K562 (cell line): Measurements from ENCODE around the gene ATP4B. TPM values are rescaled to one million over a fixed set of nuclear protein-coding genes. Genes with fewer than 3 reads are reported as not detected.

ENCODE experiments used
- ATAC-seq: fragments of 200-7000 bp; cut with Tn5 transposase; 3 replicates; pipeline ENCODE4 v1.9.1; 2020; ENCODE audit warnings: moderate library complexity
- BruUV-seq: library from RNA; stranded (reverse); fragments of 400-500 nt; replicated peaks from 2 replicates; lab custom pipeline; 2021; lab: Mats Ljungman, UMichigan
- CTCF ChIA-PET: fragments of 300-600 bp; formaldehyde crosslinking; extraction: SDS; loops from one replicate; lab custom pipeline; 2021; ENCODE audit warnings: low intra/inter-chr PET ratio; lab: Yijun Ruan, JAX
- POLR2A ChIA-PET: fragments of 300-600, 350-650 bp; sonication (Branson Sonifier 250); formaldehyde crosslinking; extraction: SDS; loops from one replicate; lab custom pipeline; 2021; ENCODE audit warnings: antibody characterized with exemption, inconsistent platforms; lab: Yijun Ruan, JAX
- DNase-seq, 4 experiments: peaks; one replicate each; pipeline versions ENCODE4 v3.0.0 to v3.0.0-alpha.2; 2011 to 2018; ENCODE audit warnings: low spot score in 3 of 4, mixed read lengths in 3 of 4; ENCODE audit errors: extremely low read depth in 1 of 4
- FAIRE-seq: peaks from 2 replicates; lab custom pipeline; 2011; peaks lifted over from hg19 to GRCh38; lab: Jason Lieb, UNC
- H2AFZ ChIP-seq: 2 replicates; pipeline ENCODE4 v1.6.0; 2011; ENCODE audit warnings: low read depth, low read length, control low read depth, inconsistent platforms
- H3K27ac ChIP-seq: fragments of 200-600 bp; 3 replicates; pipeline ENCODE4 v1.8.0; 2011; ENCODE audit warnings: low read depth, mild to moderate bottlenecking, control low read depth, inconsistent platforms, low read length, moderate library complexity, mixed read lengths; ENCODE audit errors: extremely low read depth
- H3K27me3 ChIP-seq, 2 experiments: fragments of 300-600 bp in 1 of 2; 2 replicates in 1 of 2; 3 replicates in 1 of 2; pipeline versions ENCODE4 v1.6.0 to v1.8.0; 2011; ENCODE audit warnings: inconsistent platforms in 2 of 2, low read length in 2 of 2, mild to moderate bottlenecking in 1 of 2, mixed read lengths in 1 of 2, moderate library complexity in 1 of 2; ENCODE audit not compliant: control insufficient read depth in 2 of 2, insufficient read depth in 2 of 2
- H3K36me3 ChIP-seq: fragments of 300-600 bp; 3 replicates; pipeline ENCODE4 v1.8.0; 2011; ENCODE audit warnings: mild to moderate bottlenecking, low read length, inconsistent platforms; ENCODE audit not compliant: control insufficient read depth, insufficient read depth
- H3K4me1 ChIP-seq, 2 experiments: fragments of 200-600 bp in 1 of 2; replicated peaks in 1 of 2; 2 replicates in 1 of 2; 3 replicates in 1 of 2; pipeline versions ENCODE4 v1.5.1 to v1.8.0; 2011; ENCODE audit warnings: inconsistent platforms in 2 of 2, low read length in 2 of 2, mild to moderate bottlenecking in 1 of 2, mixed read lengths in 1 of 2, moderate library complexity in 1 of 2; ENCODE audit not compliant: control insufficient read depth in 2 of 2, insufficient read depth in 2 of 2
- H3K4me2 ChIP-seq: 2 replicates; pipeline ENCODE4 v1.6.1; 2011; ENCODE audit warnings: low read length, control low read depth, inconsistent platforms, mixed read lengths; ENCODE audit not compliant: insufficient read depth
- H3K4me3 ChIP-seq: fragments of 200-600 bp; sonication (generic), shearing (Covaris generic); 2 replicates; pipeline ENCODE4 v1.5.1; 2016; ENCODE audit warnings: control low read depth, inconsistent platforms
- H3K79me2 ChIP-seq: fragments of 200-600 bp; 3 replicates; pipeline ENCODE4 v1.8.0; 2011; ENCODE audit warnings: low read length, inconsistent platforms; ENCODE audit not compliant: control insufficient read depth, insufficient read depth
- H3K9ac ChIP-seq, 2 experiments: 2 replicates each; pipeline versions ENCODE4 v1.6.0 to v1.6.1; 2011; ENCODE audit warnings: low read depth in 2 of 2, low read length in 2 of 2, control low read depth in 1 of 2, inconsistent platforms in 1 of 2, mild to moderate bottlenecking in 1 of 2, mixed read lengths in 1 of 2; ENCODE audit not compliant: insufficient read depth in 1 of 2
- H3K9me1 ChIP-seq: one replicate; pipeline ENCODE4 v1.6.0; 2011; ENCODE audit warnings: inconsistent platforms, mild to moderate bottlenecking, low read length, moderate library complexity; ENCODE audit not compliant: control insufficient read depth, insufficient read depth
- H3K9me3 ChIP-seq: replicated peaks from 2 replicates; pipeline ENCODE4 v1.5.1; 2011; ENCODE audit warnings: low read depth, low read length, inconsistent platforms; ENCODE audit not compliant: control insufficient read depth, insufficient read depth
- H4K20me1 ChIP-seq: replicated peaks from 2 replicates; pipeline ENCODE4 v1.6.1; 2011; ENCODE audit warnings: low read length, inconsistent platforms, mixed read lengths; ENCODE audit not compliant: control insufficient read depth, insufficient read depth
- FIP1L1 ChIP-seq: fragments of 200-400 bp; formaldehyde crosslinking; IDR thresholded peaks from 2 replicates; pipeline ENCODE4 v1.6.1; 2018; ENCODE audit warnings: mild to moderate bottlenecking, low read depth, low read length; ENCODE audit not compliant: poor library complexity, severe bottlenecking
- FOXA1 ChIP-seq: fragments of 450-650 bp; IDR thresholded peaks from 2 replicates; pipeline ENCODE4 v1.6.1; 2016; ENCODE audit warnings: mild to moderate bottlenecking, borderline replicate concordance
- HNRNPL ChIP-seq: fragments of 200-400 bp; formaldehyde crosslinking; IDR thresholded peaks from 2 replicates; pipeline ENCODE4 v1.6.1; 2017; ENCODE audit warnings: low read depth, mild to moderate bottlenecking, low read length
- KDM2B ChIP-seq: fragments of 250-450 bp; sonication (Bioruptor Pico); IDR thresholded peaks from 2 replicates; pipeline ENCODE4 v1.8.0; 2021; ENCODE audit warnings: mild to moderate bottlenecking, moderate library complexity
- NCOA4 ChIP-seq: fragments of 450-650 bp; IDR thresholded peaks from 2 replicates; pipeline ENCODE4 v1.6.1; 2018; ENCODE audit warnings: mild to moderate bottlenecking; ENCODE audit not compliant: partially characterized antibody
- NONO ChIP-seq, 2 experiments: fragments of 200-400 bp in 1 of 2; fragments of 450-650 bp in 1 of 2; formaldehyde crosslinking in 1 of 2; IDR thresholded peaks; 2 replicates each; pipeline ENCODE4 v1.6.1; 2017; ENCODE audit warnings: low read depth in 2 of 2, mild to moderate bottlenecking in 2 of 2, moderate library complexity in 2 of 2, low read length in 1 of 2
- NUFIP1 ChIP-seq: fragments of 450-650 bp; IDR thresholded peaks from 2 replicates; pipeline ENCODE4 v1.6.1; 2018; ENCODE audit not compliant: partially characterized antibody
- PML ChIP-seq: IDR thresholded peaks from 2 replicates; pipeline ENCODE4 v1.6.1; 2012; ENCODE audit warnings: low read length, inconsistent platforms
- RBM25 ChIP-seq: fragments of 200-400 bp; formaldehyde crosslinking; IDR thresholded peaks from 2 replicates; pipeline ENCODE4 v1.6.1; 2018; ENCODE audit warnings: low read length, low read depth, moderate library complexity; ENCODE audit not compliant: severe bottlenecking
- RCOR1 ChIP-seq, 2 experiments: IDR thresholded peaks; 2 replicates each; pipeline ENCODE4 v1.6.1; 2012; ENCODE audit warnings: low read depth in 2 of 2, low read length in 2 of 2, borderline replicate concordance in 1 of 2, improper control_type of control experiment in 1 of 2
- TAF7 ChIP-seq: fragments of 450-650 bp; IDR thresholded peaks from 2 replicates; pipeline ENCODE4 v1.6.1; 2016; ENCODE audit warnings: missing genetic modification characterization, missing compliant biosample characterization
- ZNF3 ChIP-seq: fragments of 250-450 bp; sonication (Bioruptor Pico); IDR thresholded peaks from 2 replicates; pipeline ENCODE4 v1.5.0; 2021; ENCODE audit warnings: mild to moderate bottlenecking, moderate library complexity
- WGBS: fragments of 100-300 bp; shearing (Covaris generic); methylation state at CpG from one replicate; pipeline ENCODE4 v1.1.6; 2016; ENCODE audit warnings: low coverage, mixed read lengths; ENCODE audit not compliant: insufficient coverage; ENCODE audit errors: missing lambda C conversion rate; 5-methylcytosine and 5-hydroxymethylcytosine counted together
- in situ Hi-C: fragments of 300-500 bp; cut with MboI; formaldehyde crosslinking; loops from 4 replicates; pipeline ENCODE4 v1.15.0; 2018; ENCODE audit warnings: inconsistent platforms, mixed read lengths
- intact Hi-C: fragments of 100-400 bp; cut with micrococcal nuclease; formaldehyde crosslinking; loops from 2 replicates; pipeline ENCODE4 v1.14.2; 2022
- polyA plus RNA-seq, 8 experiments: library from polyadenylated mRNA; depleted of rRNA in 4 of 8; stranded (reverse) in 5 of 8; unstranded in 3 of 8; fragments of >200 nt; fragmentation: Nextera tagmentation in 2 of 8; fragmentation: Illumina TruSeq in 1 of 8; extraction: Ambion mirVana in 2 of 8; extraction: Trizol in 1 of 8; gene quantifications; 2 replicates each; pipeline versions ENCODE4 v1.2.1 to v1.2.3, GENCODE V29; 2011 to 2014; ENCODE audit warnings: inconsistent platforms in 1 of 8, missing spikeins in 1 of 8
- total RNA-seq, 7 experiments: library from RNA; depleted of rRNA in 6 of 7; stranded (reverse); fragments of >200 nt in 6 of 7; fragmentation: Illumina TruSeq in 2 of 7; extraction: Trizol in 2 of 7; gene quantifications; 2 replicates each; pipeline versions ENCODE4 v1.2.1 to v1.2.3, GENCODE V29; 2011 to 2021; ENCODE audit warnings: low replicate concordance in 1 of 7
- TF ChIP-seq, protein P1 (sequence below): sonication (generic); formaldehyde crosslinking; IDR thresholded peaks from 2 replicates; pipeline ENCODE4 v1.8.0; 2022; ENCODE audit warnings: missing genetic modification reagents, mild to moderate bottlenecking, moderate library complexity, borderline replicate concordance
- TF ChIP-seq, protein P2 (sequence below): fragments of 200-400 bp; formaldehyde crosslinking; IDR thresholded peaks from 2 replicates; pipeline ENCODE4 v1.6.1; 2017; ENCODE audit warnings: mild to moderate bottlenecking, low read depth, low read length, moderate library complexity
- TF ChIP-seq, protein P3 (sequence below), 2 experiments: fragments of 250-450 bp in 1 of 2; fragments of 450-650 bp in 1 of 2; sonication (Bioruptor Pico) in 1 of 2; IDR thresholded peaks; 2 replicates each; pipeline versions ENCODE4 v1.6.1 to v1.8.0; 2016 to 2021; ENCODE audit warnings: mild to moderate bottlenecking in 2 of 2, moderate library complexity in 2 of 2, missing compliant biosample characterization in 1 of 2, missing genetic modification characterization in 1 of 2

The ATP4B gene
- total and polyA plus RNA-seq, 9 of the 15 experiments (the other 6 are each of a cell fraction or from before 2014, with no cell fraction given): not detected

DNA sequence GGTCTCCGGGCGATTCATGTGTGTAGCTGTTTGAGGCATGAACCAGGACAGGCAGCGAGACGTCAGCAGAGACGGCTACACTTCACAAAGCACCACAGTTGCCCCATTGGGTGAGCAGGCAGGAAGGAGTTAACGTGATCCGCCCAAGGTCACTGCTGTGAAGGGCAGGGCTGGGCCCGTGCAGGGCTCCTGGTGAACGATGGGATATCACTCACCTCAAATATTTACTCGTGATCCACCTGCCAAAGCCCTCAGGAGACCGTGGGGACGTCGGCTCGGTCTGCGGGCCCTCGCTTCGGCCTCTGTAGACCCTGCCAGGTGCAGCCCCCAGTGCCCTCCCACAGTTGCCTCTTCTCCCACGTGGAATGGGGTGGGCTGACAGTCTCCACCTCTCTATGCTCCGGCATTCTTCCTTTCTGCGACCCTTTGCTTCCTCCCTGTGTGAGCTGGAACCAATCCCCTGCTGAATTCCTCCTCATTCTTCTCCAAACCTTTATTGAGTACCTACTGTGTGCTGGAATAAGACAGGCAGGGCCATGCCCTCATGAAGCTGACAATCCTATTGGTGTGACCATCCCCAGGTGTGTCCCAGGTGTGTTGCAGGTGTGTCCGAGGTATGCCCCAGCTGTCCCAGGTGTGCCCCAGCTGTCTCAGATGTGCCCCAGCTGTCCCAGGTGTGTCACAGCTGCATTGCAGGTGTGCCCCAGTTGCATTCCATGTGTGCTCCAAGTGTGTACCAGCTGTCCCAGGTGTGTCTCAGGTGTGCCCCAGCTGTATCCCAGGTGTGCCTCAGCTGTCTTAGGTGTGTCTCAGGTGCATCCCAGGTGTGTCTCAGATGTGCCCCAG lies 7.0 kb upstream of the ATP4B start (continued):
- TF ChIP-seq, protein P1, sequence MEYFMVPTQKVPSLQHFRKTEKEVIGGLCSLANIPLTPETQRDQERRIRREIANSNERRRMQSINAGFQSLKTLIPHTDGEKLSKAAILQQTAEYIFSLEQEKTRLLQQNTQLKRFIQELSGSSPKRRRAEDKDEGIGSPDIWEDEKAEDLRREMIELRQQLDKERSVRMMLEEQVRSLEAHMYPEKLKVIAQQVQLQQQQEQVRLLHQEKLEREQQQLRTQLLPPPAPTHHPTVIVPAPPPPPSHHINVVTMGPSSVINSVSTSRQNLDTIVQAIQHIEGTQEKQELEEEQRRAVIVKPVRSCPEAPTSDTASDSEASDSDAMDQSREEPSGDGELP (CRISPR knock-in tag): peak; percentile 56; the same call in 1 of the 2 replicates
- TF ChIP-seq, protein P2, sequence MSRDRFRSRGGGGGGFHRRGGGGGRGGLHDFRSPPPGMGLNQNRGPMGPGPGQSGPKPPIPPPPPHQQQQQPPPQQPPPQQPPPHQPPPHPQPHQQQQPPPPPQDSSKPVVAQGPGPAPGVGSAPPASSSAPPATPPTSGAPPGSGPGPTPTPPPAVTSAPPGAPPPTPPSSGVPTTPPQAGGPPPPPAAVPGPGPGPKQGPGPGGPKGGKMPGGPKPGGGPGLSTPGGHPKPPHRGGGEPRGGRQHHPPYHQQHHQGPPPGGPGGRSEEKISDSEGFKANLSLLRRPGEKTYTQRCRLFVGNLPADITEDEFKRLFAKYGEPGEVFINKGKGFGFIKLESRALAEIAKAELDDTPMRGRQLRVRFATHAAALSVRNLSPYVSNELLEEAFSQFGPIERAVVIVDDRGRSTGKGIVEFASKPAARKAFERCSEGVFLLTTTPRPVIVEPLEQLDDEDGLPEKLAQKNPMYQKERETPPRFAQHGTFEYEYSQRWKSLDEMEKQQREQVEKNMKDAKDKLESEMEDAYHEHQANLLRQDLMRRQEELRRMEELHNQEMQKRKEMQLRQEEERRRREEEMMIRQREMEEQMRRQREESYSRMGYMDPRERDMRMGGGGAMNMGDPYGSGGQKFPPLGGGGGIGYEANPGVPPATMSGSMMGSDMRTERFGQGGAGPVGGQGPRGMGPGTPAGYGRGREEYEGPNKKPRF: no peak

DNA sequence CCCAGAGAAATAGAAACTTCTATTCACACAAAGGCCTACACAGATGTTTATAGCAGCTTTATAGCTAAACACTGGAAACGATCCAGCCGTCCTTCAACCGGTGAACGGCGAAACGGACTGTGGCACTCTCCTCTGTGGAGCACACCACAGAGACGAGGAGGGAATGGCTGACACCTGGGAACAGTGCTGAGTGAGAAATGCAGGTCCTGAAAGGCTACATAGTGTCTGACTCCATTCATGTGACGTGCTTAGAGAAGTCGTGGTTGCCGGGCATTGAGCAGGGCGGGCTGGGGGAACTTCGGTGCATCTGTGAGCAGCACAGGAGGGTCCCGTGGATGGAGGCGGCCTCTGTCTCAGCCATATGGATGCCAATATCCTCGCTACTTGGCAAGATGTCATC lies 5.9 kb upstream of the ATP4B start:
- intact Hi-C loops: no loop called here
- in situ Hi-C loops: loop anchor here (10.0 kb wide), 1 partner anchor 61 kb away; no protein-coding TSS in a partner anchor
- Histone ChIP-seq H3K4me1 (no peaks in the 10 kb centered on the region; a peak in 1 of 5 replicates), H3K9ac (no peak overlapping the region), H3K9me1 (no peaks in the 10 kb centered on the region), H3K36me3 (no peaks in the 10 kb centered on the region), H3K27me3 (peaks cover 14 to 41% of the 10 kb centered on the region in 2 experiments; a peak in 3 of 5 replicates), H3K27ac (no peak overlapping the region), H3K79me2 (no peaks in the 10 kb centered on the region), H3K4me2 (no peak overlapping the region), H3K4me3 (no peak overlapping the region), H2AFZ (no peak overlapping the region), H4K20me1 (no peaks in the 10 kb centered on the region), H3K9me3 (no peaks in the 10 kb centered on the region)
- POLR2A ChIA-PET: interaction anchor here (0.7 to 1.4 kb wide), 2 partner anchors 21 to 60 kb away, joined by 3 to 4 read pairs; no protein-coding TSS in a partner anchor
- FAIRE-seq (no peak), DNase-seq (no peak), ATAC-seq (no peak)
- no TSS peak for BruUV-seq
- WGBS: 5% methylated on average over 14 of the region's 15 CpGs
- CTCF ChIA-PET: no interaction called here
- TF ChIP-seq HNRNPL (no peak), RBM25 (no peak), FIP1L1 (no peak), KDM2B (CRISPR knock-in tag) (no peak), FOXA1 (no peak), PML (no peak), ZNF3 (CRISPR knock-in tag) (no peak), TAF7 (tag) (no peak), RCOR1 (IDR thresholded peaks at IDR 0.05; ENCODE audit: borderline replicate concordance in 1 of 2, low read depth in 2 of 2, low read length in 2 of 2) (no peak), NONO (IDR thresholded peaks at IDR 0.05; ENCODE audit: low read depth in 2 of 2, low read length in 1 of 2) (no peak), NCOA4 (no peak), NUFIP1 (no peak)
- TF ChIP-seq, protein P3, sequence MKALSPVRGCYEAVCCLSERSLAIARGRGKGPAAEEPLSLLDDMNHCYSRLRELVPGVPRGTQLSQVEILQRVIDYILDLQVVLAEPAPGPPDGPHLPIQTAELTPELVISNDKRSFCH (CRISPR knock-in tag; IDR thresholded peaks at IDR 0.05): no peak
- TF ChIP-seq, protein P3 (tag; IDR thresholded peaks at IDR 0.05): no peak
